PC-9 (cell line): ENCODE results near the gene MICOS13. TPM values are rescaled to one million over a fixed set of nuclear protein-coding genes. Genes with fewer than 3 reads are reported as not detected.

ENCODE experiments used
- BruUV-seq: library from RNA; stranded (reverse); fragments of 400-500 nt; replicated peaks from 2 replicates; lab custom pipeline; 2021; lab: Mats Ljungman, UMichigan
- CTCF ChIA-PET: fragments of 300-600 bp; sonication (Branson Sonifier 250); formaldehyde crosslinking; loops from one replicate; lab custom pipeline; 2022; ENCODE audit warnings: antibody characterized with exemption; lab: Charles Lee
- POLR2A ChIA-PET: fragments of 300-600 bp; sonication (Branson Sonifier 250); formaldehyde crosslinking; loops from one replicate; lab custom pipeline; 2022; ENCODE audit warnings: antibody characterized with exemption; ENCODE audit not compliant: unreplicated experiment; lab: Charles Lee
- DNase-seq, 2 experiments: peaks; one replicate each; pipeline versions ENCODE4 v3.0.0 to v3.0.0-alpha.2; 2015 to 2022; ENCODE audit warnings: mixed read lengths in 1 of 2
- H2AFZ ChIP-seq: fragments of 200-600 bp; sonication (generic); 2 replicates; pipeline ENCODE4 v1.8.1; 2017; ENCODE audit warnings: antibody characterized with exemption
- H3F3A ChIP-seq: fragments of 200-600 bp; sonication (generic); 2 replicates; pipeline ENCODE4 v1.8.1; 2017; ENCODE audit warnings: antibody characterized with exemption, mild to moderate bottlenecking, low read depth; ENCODE audit not compliant: insufficient read depth
- H3K27ac ChIP-seq: fragments of 200-600 bp; sonication (generic); 2 replicates; pipeline ENCODE4 v1.6.1; 2016; ENCODE audit warnings: mixed run types
- H3K27me3 ChIP-seq: fragments of 200-600 bp; sonication (generic); 2 replicates; pipeline ENCODE4 v1.6.1; 2016; ENCODE audit warnings: low read depth, mixed run types; ENCODE audit not compliant: insufficient read depth
- H3K36me3 ChIP-seq: fragments of 200-600 bp; sonication (generic); 2 replicates; pipeline ENCODE4 v1.6.1; 2016; ENCODE audit warnings: low read depth, mixed run types
- H3K4me1 ChIP-seq: fragments of 200-600 bp; sonication (generic); replicated peaks from 2 replicates; pipeline ENCODE4 v1.6.1; 2016; ENCODE audit warnings: mixed run types; ENCODE audit not compliant: insufficient read depth
- H3K4me2 ChIP-seq: fragments of 200-600 bp; sonication (generic); 2 replicates; pipeline ENCODE4 v1.6.1; 2017; ENCODE audit warnings: mixed run types
- H3K4me3 ChIP-seq: fragments of 200-600 bp; sonication (generic); 2 replicates; pipeline ENCODE4 v1.6.1; 2016; ENCODE audit warnings: mixed run types
- H3K79me2 ChIP-seq: fragments of 200-600 bp; sonication (generic); 2 replicates; pipeline ENCODE4 v1.6.1; 2017; ENCODE audit warnings: low read depth, mixed run types
- H3K9me2 ChIP-seq: fragments of 200-600 bp; sonication (generic); 2 replicates; pipeline ENCODE4 v1.8.1; 2017; ENCODE audit warnings: mild to moderate bottlenecking; ENCODE audit not compliant: insufficient read depth
- H3K9me3 ChIP-seq: fragments of 200-600 bp; sonication (generic); 2 replicates; pipeline ENCODE4 v1.8.1; 2016; ENCODE audit warnings: low read depth; ENCODE audit not compliant: insufficient read depth
- H4K20me1 ChIP-seq: fragments of 200-600 bp; sonication (generic); 2 replicates; pipeline ENCODE4 v1.8.1; 2017; ENCODE audit not compliant: insufficient read depth
- CTCF ChIP-seq: fragments of 200-600 bp; sonication (generic); conservative IDR thresholded peaks from 2 replicates; pipeline ENCODE4 v1.6.1; 2017; ENCODE audit warnings: mixed run types, antibody characterized with exemption, mild to moderate bottlenecking, moderate library complexity
- EZH2 ChIP-seq: fragments of 200-600 bp; sonication (generic); IDR thresholded peaks from 2 replicates; pipeline ENCODE4 v1.8.0; 2017; ENCODE audit warnings: antibody characterized with exemption, low read depth
- intact Hi-C: fragments of 100-400 bp; cut with micrococcal nuclease; formaldehyde crosslinking; loops from one replicate; pipeline ENCODE4 v1.10.0; 2022; ENCODE audit not compliant: unreplicated experiment
- total RNA-seq: library from RNA; stranded (reverse); gene quantifications from 2 replicates; pipeline ENCODE4 v1.2.3, GENCODE V29; 2021

Gene MICOS13
- total RNA-seq, 1 experiment from 2014 or later, result 34.7 TPM

- intact Hi-C loops, result no loop called here
- ChIA-PET CTCF (no interaction called here), POLR2A (no interaction called here)
- no peaks in the 10 kb centered on the region for H3K36me3 ChIP-seq
- DNase-seq, result no peak
- H3K79me2 ChIP-seq, result no peaks in the 10 kb centered on the region
- H3F3A ChIP-seq, result no peaks in the 10 kb centered on the region
- no peak for TF ChIP-seq CTCF
- TF ChIP-seq EZH2, result no peak
- H3K27me3 ChIP-seq, result no peaks in the 10 kb centered on the region
- H3K4me3 ChIP-seq, result no peak overlapping the region
- no TSS peak for BruUV-seq
- H3K4me1 ChIP-seq, result no peaks in the 10 kb centered on the region
- H3K9me2 ChIP-seq, result no peaks in the 10 kb centered on the region
- H3K9me3 ChIP-seq, result no peaks in the 10 kb centered on the region
- no peak overlapping the region for H3K4me2 ChIP-seq
- no peak overlapping the region for H2AFZ ChIP-seq
- no peak overlapping the region for H3K27ac ChIP-seq
- H4K20me1 ChIP-seq, result no peaks in the 10 kb centered on the region
Measured at GRCh38 chr19:5669212-5669611, 11.1 kb downstream of the MICOS13 start.

- no peaks in the 10 kb centered on the region for H3K27me3 ChIP-seq
- CTCF ChIA-PET, result no interaction called here
- no TSS peak for BruUV-seq
- H3K4me1 ChIP-seq, result no peaks in the 10 kb centered on the region
- no peak overlapping the region for H3K4me3 ChIP-seq
- H3K9me3 ChIP-seq, result no peaks in the 10 kb centered on the region
- H4K20me1 ChIP-seq, result no peaks in the 10 kb centered on the region; the same call in 1 of the 2 replicates
- no peaks in the 10 kb centered on the region for H3K79me2 ChIP-seq
- no peak for DNase-seq
- H3K9me2 ChIP-seq, result no peaks in the 10 kb centered on the region
- H2AFZ ChIP-seq, result no peak overlapping the region
- H3K27ac ChIP-seq, result no peak overlapping the region
- no peaks in the 10 kb centered on the region for H3F3A ChIP-seq
- POLR2A ChIA-PET, result no interaction called here
- intact Hi-C loops, result no loop called here
- H3K4me2 ChIP-seq, result no peak overlapping the region
- no peaks in the 10 kb centered on the region for H3K36me3 ChIP-seq
- TF ChIP-seq CTCF (no peak), EZH2 (no peak)
Measured at GRCh38 chr19:5667751-5668271, 12.5 kb downstream of the MICOS13 start.

- Histone ChIP-seq H3K79me2 (no peaks in the 10 kb centered on the region), H3K4me1 (no peaks in the 10 kb centered on the region), H3K4me3 (no peak overlapping the region), H3K9me3 (no peaks in the 10 kb centered on the region), H3K36me3 (no peaks in the 10 kb centered on the region), H3K27me3 (no peaks in the 10 kb centered on the region), H3K27ac (no peak overlapping the region), H3K9me2 (no peaks in the 10 kb centered on the region), H2AFZ (no peak overlapping the region), H3K4me2 (no peak overlapping the region), H3F3A (no peaks in the 10 kb centered on the region), H4K20me1 (no peaks in the 10 kb centered on the region; the same call in 1 of the 2 replicates)
- DNase-seq, result no peak
- CTCF ChIA-PET, result no interaction called here
- TF ChIP-seq CTCF, result no peak
- TF ChIP-seq EZH2, result no peak
- no TSS peak for BruUV-seq
- POLR2A ChIA-PET, result no interaction called here
- intact Hi-C loops, result no loop called here
Measured at GRCh38 chr19:5666921-5667610, 13.2 kb downstream of the MICOS13 start.
